Middle frontal gyrus (tissue), 1 donor: ENCODE results near the gene CMTR1.

ENCODE experiments used
- DNase-seq: peaks from one replicate; pipeline ENCODE4 v3.0.0-alpha.2; 2015; ENCODE audit warnings: low spot score; ENCODE audit errors: extremely low spot score

CMTR1 gene

DNA sequence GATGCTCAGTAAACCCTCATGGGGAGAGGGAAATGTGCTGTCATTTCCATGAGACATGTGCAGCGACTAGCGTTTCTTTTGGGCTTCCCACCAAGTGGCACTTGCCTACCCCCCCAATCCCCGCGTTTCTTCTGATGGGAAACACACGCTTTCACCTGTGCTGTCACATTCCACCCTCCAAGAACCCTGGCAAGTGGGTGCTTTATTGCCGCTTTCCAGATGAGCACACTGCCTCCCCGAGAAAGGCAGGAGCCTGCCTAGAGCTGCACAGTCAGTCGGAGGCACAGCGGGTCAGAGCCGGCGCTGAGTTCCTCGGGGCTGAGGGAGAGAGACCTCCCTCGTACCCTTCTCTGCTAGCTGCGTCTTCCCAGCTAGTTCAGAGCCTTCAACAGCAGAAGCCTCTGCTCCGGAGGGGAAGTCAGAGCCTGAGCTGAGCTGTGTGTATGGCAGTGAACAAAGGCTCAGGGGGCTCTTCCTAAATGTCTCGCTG lies 78.9 kb downstream of the CMTR1 start:
- DNase-seq, result no peak

DNA sequence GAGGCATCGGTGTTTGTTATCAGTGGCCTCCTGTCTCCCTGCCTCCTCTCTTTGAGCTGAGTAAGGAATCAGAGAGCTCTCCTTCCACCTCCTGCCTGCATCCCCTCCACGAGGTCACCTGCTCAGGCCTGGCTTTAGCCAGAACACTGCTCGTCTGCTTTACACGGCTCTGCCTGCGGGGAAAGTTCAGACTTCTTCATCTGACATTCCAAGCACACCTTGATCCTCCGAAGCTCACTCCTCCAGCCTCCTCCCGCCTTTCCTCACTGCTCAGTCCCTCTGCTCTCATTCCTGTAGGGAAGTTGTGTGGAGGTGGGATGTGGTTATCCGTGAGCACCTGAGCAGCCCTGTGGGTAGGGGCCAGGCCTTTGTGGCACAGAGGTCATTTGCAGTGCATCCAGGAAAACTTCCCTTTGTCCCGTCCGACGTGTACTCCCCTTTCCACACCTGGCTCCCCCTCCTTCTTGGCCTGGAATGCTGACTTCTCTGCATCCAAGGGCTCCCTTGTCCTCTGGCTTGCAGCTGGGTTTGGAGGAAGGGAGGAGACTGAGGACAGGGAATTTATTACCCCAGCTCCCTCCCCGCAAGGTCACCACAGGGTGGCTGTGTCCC lies 79.5 kb downstream of the CMTR1 start:
- no peak for DNase-seq

- no peak for DNase-seq
Observed at GRCh38 chr6:37513155-37513554, 80.1 kb downstream of the CMTR1 start.

DNA sequence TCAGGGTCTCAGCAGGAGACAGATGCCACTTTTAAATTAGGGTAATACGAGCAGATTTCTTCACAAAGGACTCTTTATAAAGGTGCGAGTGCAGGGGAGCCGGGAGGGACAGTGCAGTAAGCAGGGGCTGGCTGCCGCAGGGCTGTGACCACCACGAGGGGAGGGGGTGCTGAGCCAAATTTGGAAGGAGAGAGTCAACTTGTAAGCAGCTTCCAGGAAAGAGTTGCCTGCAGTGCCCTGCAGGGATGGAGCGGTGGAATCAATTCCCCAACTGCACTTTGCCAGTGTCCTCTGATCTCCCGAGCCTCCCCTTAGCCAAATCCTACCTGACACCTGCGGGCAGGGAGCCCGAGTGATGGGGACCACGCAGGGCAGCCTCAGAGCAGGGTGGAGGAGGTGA lies 80.6 kb downstream of the CMTR1 start:
- DNase-seq, result no peak

- DNase-seq, result no peak
Observed at GRCh38 chr6:37514321-37514771, 81.3 kb downstream of the CMTR1 start.

DNA sequence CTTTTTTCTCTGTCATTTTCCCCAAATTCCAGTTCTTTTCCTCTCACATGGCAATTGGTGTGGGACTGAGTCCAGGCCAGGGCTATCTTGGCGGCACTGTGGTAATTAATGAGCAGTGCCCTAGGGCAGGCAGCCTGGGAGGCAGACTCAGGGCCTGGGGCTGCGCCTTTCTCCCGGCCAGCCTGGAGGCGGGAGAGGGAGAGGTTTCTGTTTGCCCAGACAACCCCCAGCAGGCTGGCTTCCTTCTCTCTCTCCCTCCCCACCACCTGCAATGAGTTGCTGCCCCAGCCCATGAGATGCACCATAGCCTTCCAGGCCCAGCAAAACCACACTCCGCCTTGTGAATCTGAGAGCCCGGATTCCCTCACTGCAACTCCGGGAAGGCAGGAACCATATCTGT lies 81.8 kb downstream of the CMTR1 start:
- DNase-seq, result no peak

- DNase-seq, result no peak
Observed at GRCh38 chr6:37515712-37516075, 82.7 kb downstream of the CMTR1 start.

DNA sequence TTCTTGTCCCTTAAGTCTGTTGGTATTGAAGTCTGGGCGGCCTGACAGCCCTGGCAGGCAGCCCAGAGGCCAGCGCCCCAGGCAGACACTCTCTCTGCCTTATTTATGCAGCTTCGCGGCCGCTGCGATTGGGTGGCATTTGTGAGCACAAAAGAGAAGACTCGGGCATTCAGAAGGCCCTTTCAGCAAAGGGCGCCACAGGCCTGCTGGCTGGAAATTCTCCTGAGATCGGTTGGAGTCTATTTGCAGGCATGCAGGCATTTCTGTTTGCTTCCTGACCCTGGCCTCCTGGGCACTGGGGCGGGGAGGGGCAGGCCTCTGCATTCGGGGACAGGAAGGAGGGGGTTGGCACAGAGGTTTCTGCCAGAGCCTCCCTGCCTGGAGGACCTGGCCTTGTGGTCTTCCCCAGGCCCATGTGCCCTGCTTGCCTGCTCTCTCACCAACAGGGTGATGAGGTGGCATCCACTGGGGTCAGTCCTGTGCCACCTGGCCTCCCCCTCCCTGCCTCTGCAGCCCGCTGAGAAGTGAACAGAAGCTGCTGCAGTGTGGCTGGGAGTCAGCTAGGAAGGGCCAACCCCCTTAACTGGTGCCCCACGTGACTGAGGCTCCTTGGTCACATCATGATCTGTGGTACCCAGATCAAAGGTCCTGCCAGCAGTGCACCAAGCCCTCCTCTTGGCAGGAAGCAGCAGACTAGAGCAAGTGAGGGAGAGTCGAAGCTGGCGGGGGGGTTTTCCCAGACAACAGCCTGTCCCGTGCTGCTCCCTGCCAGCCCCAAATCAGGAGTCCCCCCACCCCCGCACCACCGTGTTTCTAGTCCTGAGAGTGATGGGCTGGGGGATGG lies 83.3 kb downstream of the CMTR1 start:
- DNase-seq, result no peak

- no peak for DNase-seq
Observed at GRCh38 chr6:37516920-37517405, 83.9 kb downstream of the CMTR1 start.

- DNase-seq, result no peak
Observed at GRCh38 chr6:37517411-37517812, 84.4 kb downstream of the CMTR1 start.

DNA sequence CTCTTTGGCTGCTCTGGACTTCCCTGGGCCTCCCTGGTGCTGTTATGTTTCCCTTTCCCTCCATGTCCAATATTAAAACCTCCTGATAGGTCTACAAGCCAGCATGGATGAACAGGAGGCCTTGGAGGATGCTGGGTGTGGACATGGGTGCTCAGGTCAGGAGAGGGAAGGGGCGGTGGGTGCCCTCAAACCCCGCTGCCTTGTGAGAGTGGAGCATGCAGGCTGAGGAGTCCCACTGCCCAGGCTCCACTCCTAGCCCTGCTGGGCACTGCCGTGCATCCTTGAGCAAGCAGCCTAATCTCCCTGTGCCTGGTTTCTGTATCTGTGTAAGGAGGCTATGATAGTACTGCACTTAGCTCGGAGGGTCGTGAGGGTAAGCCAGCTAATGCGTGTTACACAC lies 85.1 kb downstream of the CMTR1 start:
- DNase-seq, result no peak

- no peak for DNase-seq
Observed at GRCh38 chr6:37519461-37519860, 86.4 kb downstream of the CMTR1 start.

- DNase-seq, result no peak
Observed at GRCh38 chr6:37520926-37521325, 87.9 kb downstream of the CMTR1 start.

- DNase-seq, result no peak
Observed at GRCh38 chr6:37521674-37522073, 88.7 kb downstream of the CMTR1 start.

GRCh38 chr6:37522836-37523235 lies 89.8 kb downstream of the CMTR1 start:
- no peak for DNase-seq

- DNase-seq, result no peak
Observed at GRCh38 chr6:37523412-37523811, 90.4 kb downstream of the CMTR1 start.

DNA sequence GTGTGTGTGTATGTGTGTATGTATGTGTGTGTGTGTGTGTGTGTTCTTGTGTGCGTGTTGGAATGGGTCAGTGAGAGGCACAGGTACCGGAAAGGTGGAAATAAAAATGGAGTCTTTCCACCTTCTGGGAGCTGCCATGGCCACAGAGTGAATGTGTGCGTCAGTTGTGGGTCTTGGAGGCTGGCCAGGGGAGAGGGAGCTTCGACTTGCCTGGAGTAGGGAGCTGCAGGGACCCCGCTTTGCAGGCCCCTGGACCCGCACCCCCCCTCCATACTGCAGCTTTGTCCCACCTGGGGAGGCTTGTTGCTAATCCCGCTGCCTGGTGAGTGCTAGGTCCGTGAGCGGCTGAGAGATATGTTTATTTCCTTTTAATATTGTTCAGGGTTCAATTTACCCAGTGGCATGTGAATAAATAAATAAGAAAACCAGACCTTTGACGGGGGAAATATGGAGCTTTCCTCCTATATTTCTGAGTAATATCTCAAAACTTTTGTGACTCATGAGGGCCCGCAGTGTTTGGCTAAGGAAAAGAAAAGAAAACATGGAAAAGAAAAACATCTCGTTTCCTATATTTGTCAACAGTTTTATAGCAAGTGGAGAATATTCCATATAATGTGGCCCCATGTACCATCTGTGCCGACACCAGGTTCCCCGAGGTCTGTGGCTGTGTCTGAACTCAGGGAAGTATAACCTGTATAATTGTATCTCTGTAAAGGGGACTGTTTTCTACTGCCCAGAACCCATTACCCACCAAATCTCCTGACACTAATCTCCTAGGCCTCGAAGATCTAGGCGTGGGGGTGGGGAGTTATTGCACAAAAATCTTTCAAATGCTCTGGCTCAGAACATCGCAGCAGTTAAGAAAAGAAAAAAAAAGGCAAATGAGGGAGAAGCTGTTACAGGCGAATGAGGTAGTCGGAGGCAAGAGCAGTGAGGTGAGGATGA lies 91.3 kb downstream of the CMTR1 start:
- DNase-seq, result no peak

DNA sequence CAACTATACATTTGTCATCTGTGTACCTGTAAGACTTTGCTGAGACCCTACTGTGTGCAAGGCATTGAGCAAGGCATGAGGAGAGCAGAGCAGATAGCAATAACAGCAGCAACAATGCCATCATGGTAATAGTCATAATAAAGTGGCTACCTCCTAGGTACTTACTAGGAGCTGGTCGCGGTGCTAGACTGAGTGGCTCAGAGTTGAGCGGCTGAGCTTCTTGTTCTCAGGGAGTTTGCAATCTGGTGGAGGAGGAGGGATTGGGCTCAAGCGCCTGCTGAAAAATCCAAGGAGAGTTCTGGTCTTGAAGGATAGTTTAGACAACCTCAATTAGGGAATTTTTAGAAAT lies 91.9 kb downstream of the CMTR1 start:
- DNase-seq, result no peak

DNA sequence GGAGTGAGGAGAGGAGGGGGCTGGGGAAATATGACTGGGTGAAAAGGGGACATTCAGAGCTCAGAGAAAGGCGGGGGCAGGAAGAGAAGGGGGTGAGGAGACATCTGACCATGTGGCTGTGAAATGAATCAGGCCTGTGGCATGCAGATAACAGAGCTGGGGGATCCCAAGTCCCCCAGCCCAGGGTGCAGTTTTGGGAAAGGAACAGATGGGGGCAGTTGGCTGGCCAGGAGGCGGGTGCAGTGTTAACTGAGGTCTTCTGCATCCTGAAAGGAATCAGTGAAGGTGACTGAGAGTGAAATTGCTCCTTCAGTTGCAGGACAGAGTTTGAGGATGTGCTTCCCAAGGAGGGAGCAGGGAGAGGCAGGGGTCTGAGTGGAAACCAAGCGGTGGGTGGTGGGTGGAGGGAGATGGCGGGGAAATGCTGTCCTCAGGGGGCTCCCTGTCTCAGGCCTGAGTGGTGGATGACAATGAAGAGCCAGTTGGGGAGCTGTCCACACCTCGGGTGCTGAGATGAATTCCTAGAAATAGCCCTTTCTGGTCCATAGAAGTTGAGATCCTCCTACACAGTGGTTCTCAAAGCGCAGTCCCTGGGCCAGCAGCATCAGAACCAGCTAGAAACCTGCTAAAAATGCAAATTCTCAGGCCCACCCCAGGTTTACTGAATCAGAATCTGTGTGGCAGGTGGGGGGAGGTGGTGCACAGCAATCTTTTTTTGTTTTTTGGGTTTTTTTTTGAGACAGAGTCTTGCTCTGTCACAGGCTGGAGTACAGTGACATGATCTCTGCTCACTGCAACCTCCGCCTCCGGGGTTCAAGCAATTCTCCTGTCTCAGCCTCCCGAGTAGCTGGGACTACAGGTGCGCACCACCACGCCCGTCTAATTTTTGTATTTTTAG lies 92.7 kb downstream of the CMTR1 start:
- no peak for DNase-seq

DNA sequence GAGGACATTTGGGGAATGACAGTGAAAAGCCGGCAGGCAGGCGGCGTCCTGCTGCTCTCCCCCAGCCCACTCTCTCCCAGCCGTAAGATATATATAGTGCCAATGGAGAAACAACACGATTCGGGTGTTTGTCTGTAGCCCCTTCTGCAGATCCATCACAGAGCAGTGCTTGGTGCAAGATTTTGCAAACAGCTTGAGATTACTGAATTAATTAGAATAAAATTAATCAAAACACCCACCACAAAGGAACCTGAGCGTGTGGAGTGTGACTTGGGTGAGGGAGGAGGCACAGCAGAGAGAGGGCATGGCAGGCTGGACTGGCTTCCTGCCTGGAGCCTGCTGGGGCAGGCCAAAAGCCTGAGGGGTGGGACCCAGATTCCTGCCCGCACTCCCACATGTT lies 95.5 kb downstream of the CMTR1 start:
- DNase-seq, result no peak

DNA sequence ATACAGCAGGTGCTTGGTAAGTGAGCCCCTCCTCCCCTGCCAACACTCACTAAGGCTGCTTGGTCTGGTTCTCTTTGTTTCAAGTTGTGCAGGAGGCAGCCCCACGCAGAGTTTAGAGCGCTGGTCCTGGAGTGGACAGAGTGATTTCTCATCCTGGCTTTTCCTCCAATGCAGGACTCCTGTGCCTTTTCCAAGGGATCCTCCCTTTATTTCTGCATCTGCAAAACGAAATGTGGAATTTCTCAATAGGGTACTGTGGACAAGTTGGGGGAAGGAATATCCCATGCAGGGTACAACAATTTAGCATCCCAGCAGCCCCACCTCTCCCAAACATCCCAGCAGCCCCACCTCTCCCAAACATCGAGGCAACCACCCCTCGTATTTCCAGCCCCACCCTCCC lies 97.3 kb downstream of the CMTR1 start:
- no peak for DNase-seq
